ENCODE results near the gene ATP8A2.

ATP8A2 gene

DNA sequence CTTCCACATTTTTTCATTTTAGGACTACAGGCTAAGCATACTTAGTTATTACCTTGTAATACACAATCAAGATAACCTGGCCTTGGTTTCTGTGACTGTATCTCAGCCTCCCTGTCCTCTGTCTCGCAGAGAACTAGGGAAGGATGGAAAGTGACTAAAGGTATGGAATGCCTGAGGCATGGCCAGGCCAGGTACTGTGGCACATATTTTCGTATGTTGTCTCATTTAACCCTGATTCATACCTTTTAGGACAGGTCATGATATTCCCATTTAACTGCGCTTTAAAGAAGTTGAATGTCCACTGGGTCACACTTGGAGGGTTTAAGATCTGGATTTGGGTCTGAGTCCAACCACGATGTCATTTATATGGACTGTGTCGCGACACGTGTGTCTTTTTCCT, 357.4 kb downstream of the ATP8A2 start:
- Histone ChIP-seq H3K27ac (ENCODE audit: insufficient read depth, low read depth, low read length, poor library complexity, severe bottlenecking) (no peak overlapping the region), H3K4me1 (ENCODE audit: control insufficient read depth, insufficient read depth, low read length) (no peaks in the 10 kb centered on the region), H3K4me3 (ENCODE audit: insufficient read depth, low read depth, low read length) (no peak overlapping the region), H3K27me3 (ENCODE audit: control insufficient read depth, insufficient read depth, low read length, poor library complexity, severe bottlenecking) (no peaks in the 10 kb centered on the region), H3K36me3 (ENCODE audit: control insufficient read depth, insufficient read depth, low read length) (no peaks in the 10 kb centered on the region), H3K9me3 (ENCODE audit: control insufficient read depth, low read length) (no peaks in the 10 kb centered on the region)
- whole genome bisulfite sequencing, 2 experiments = 87 to 88% methylated on average over 7 of the region's 7 CpGs

DNA sequence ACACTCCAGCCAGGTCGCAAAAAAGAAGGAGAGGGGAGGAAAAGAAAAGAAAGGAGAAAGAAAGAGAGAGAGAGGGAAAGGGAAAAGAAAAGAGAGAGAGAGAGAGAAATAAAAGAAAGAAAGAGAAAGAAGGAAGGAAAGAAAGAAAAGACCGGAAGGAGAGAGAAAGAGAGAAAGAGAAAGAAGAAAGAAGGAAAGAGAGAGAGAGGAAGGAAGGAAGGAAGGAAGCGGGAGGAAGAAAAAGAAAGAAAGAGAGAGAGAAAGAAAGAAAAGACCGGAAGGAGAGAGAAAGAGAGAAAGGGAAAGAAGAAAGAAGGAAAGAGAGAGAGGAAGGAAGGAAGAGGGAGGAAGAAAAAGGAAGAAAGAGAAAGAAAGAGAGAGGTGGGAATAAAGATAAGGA, 359.3 kb downstream of the ATP8A2 start:
- no peaks in the 10 kb centered on the region for H3K9me3 ChIP-seq (ENCODE audit: control insufficient read depth, low read length)
- no peak overlapping the region for H3K4me3 ChIP-seq (ENCODE audit: insufficient read depth, low read depth, low read length)
- no peaks in the 10 kb centered on the region for H3K4me1 ChIP-seq (ENCODE audit: control insufficient read depth, insufficient read depth, low read length)
- no peaks in the 10 kb centered on the region for H3K36me3 ChIP-seq (ENCODE audit: control insufficient read depth, insufficient read depth, low read length)
- H3K27ac ChIP-seq (ENCODE audit: insufficient read depth, low read depth, low read length, poor library complexity, severe bottlenecking) = no peak overlapping the region
- WGBS, 2 experiments = 83 to 94% methylated on average over 4 of the region's 4 CpGs
- no peaks in the 10 kb centered on the region for H3K27me3 ChIP-seq (ENCODE audit: control insufficient read depth, insufficient read depth, low read length, poor library complexity, severe bottlenecking)

DNA sequence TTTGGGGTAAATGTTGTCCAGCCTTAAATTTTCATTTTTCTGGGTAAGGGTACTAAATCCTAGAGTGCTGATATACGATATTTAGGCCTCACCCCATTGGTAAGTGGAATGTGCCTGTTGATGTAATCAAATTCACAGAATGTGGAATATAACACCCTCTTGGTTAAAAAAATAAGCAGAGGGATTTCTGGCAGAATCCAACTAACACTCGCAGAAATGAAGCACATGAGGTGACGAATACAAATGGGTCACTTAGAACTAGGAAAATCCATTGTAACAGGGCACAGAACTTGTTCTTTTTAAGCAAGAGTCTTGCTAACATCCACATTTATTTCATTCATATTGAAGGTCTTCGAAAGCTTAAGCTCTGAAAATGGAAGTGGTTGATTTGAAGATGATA, 359.8 kb downstream of the ATP8A2 start:
- WGBS, 2 experiments = 95 to 100% methylated on average over 4 of the region's 4 CpGs

DNA sequence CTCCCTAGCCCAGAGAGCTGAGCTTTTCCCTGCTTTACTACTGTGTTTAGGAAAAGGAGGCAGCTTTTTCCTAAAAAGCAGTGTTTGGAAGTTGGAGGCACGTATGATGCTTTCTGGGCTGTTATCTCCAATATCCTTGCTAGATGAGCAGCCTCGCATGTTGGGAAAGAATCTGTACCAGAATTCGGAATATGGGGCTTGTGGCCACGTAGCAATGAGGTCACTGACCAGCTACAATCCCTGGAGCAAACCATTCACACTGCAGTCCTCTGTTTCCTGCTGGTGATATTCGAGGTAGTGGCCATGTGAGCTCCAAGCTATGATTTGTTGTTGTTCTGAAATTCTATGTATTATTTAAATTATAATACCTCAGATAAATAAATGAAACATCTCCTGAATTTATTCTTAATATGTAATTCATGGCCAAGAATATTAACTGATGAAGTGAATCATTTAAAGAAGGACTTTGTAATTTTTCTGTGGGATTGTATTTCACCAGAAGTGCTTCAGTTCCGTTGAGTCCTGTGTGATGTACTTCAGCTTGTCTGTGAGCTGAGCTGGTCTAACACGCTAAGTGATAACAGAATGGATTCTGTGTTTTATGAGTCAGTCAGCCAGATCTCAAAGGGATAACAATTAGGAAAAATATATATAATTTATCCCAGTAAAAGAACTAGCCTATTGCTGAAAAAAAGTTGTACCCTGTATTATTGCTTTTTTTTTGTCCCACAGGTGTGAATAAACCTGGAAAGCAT, 360.5 kb downstream of the ATP8A2 start:
- 94% methylated on average over 6 of the region's 7 CpGs for WGBS, 2 experiments
- Histone ChIP-seq H3K4me1 (ENCODE audit: control insufficient read depth, insufficient read depth, low read length) (no peaks in the 10 kb centered on the region), H3K36me3 (ENCODE audit: control insufficient read depth, insufficient read depth, low read length) (no peaks in the 10 kb centered on the region), H3K4me3 (ENCODE audit: insufficient read depth, low read depth, low read length) (no peak overlapping the region), H3K27me3 (ENCODE audit: control insufficient read depth, insufficient read depth, low read length, poor library complexity, severe bottlenecking) (no peaks in the 10 kb centered on the region), H3K9me3 (ENCODE audit: control insufficient read depth, low read length) (no peaks in the 10 kb centered on the region), H3K27ac (ENCODE audit: insufficient read depth, low read depth, low read length, poor library complexity, severe bottlenecking) (no peak overlapping the region)

More for the DNA sequence above, 359.8 kb downstream of the ATP8A2 start:
- Histone ChIP-seq H3K9me3 (ENCODE audit: control insufficient read depth, low read length) (no peaks in the 10 kb centered on the region), H3K27ac (ENCODE audit: insufficient read depth, low read depth, low read length, poor library complexity, severe bottlenecking) (no peak overlapping the region), H3K4me1 (ENCODE audit: control insufficient read depth, insufficient read depth, low read length) (no peaks in the 10 kb centered on the region), H3K27me3 (ENCODE audit: control insufficient read depth, insufficient read depth, low read length, poor library complexity, severe bottlenecking) (no peaks in the 10 kb centered on the region), H3K4me3 (ENCODE audit: insufficient read depth, low read depth, low read length) (no peak overlapping the region), H3K36me3 (ENCODE audit: control insufficient read depth, insufficient read depth, low read length) (no peaks in the 10 kb centered on the region)

DNA sequence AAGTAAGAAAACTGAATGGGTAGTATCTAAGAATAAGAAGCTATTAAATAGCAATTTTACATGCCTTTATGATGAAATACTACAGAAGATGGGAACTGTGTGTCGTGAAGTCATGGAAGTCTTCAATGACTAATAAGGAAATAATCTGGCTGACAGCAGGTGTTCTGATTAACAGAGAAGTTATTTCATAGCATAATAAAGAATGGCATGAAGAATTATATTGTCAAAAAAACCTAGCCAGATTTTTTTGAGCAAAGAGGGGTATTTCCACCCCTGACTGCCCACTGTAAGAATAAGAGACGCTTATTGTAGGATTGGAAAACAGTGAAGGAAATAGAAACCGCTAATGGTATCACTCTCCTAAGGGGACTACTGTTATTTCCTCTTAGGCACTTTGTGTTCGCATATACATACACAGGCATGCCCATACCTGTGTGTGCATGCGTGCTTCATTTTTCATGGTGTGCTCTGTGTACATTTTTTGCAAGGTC, 361.3 kb downstream of the ATP8A2 start:
- no peaks in the 10 kb centered on the region for H3K9me3 ChIP-seq (ENCODE audit: control insufficient read depth, low read length)
- no peak overlapping the region for H3K27ac ChIP-seq (ENCODE audit: insufficient read depth, low read depth, low read length, poor library complexity, severe bottlenecking)
- H3K27me3 ChIP-seq (ENCODE audit: control insufficient read depth, insufficient read depth, low read length, poor library complexity, severe bottlenecking) = no peaks in the 10 kb centered on the region
- no peaks in the 10 kb centered on the region for H3K36me3 ChIP-seq (ENCODE audit: control insufficient read depth, insufficient read depth, low read length)
- WGBS, 2 experiments = 90 to 93% methylated on average over 5 of the region's 5 CpGs
- no peaks in the 10 kb centered on the region for H3K4me1 ChIP-seq (ENCODE audit: control insufficient read depth, insufficient read depth, low read length)
- H3K4me3 ChIP-seq (ENCODE audit: insufficient read depth, low read depth, low read length) = no peak overlapping the region

DNA sequence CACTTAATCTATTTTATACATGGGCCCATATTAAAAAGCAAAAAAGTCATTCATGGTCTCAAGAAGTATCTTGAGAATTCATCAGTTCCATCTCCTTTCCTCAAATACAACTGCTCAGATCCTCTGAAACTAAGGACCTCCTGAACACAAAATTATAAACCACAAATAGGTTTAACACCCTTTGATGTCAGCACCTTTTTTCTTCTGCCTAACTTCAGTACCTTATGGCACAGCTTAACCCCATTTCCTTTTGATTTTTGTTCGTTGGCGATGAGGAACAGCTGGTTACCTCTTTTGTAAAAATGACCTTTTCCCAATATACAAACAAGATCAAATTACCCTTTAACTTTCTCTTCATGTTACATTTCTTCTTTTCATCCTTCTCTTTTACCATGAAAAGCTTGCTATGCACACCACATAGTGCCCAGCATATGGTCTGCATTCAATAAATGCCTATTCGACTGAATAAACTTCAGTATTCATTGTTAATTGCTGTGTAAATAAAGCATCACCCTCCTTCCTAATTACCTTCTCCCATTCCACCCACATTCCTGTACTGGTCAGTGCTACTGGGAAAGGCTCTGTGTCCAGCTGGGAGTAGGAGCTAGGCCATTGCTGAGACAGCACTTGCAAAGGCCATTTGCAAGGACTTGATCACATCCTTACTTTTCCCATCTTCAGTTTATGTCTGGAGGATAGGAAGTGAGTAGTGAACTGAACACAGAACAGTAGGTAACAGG, 362.1 kb downstream of the ATP8A2 start:
- H3K27ac ChIP-seq (ENCODE audit: insufficient read depth, low read depth, low read length, poor library complexity, severe bottlenecking) = no peak overlapping the region
- H3K36me3 ChIP-seq (ENCODE audit: control insufficient read depth, insufficient read depth, low read length) = no peaks in the 10 kb centered on the region
- no peak overlapping the region for H3K4me3 ChIP-seq (ENCODE audit: insufficient read depth, low read depth, low read length)
- WGBS, 2 experiments = 85 to 94% methylated on average over 2 to 3 of the region's 3 CpGs
- no peaks in the 10 kb centered on the region for H3K9me3 ChIP-seq (ENCODE audit: control insufficient read depth, low read length)
- H3K27me3 ChIP-seq (ENCODE audit: control insufficient read depth, insufficient read depth, low read length, poor library complexity, severe bottlenecking) = no peaks in the 10 kb centered on the region
- H3K4me1 ChIP-seq (ENCODE audit: control insufficient read depth, insufficient read depth, low read length) = no peaks in the 10 kb centered on the region

DNA sequence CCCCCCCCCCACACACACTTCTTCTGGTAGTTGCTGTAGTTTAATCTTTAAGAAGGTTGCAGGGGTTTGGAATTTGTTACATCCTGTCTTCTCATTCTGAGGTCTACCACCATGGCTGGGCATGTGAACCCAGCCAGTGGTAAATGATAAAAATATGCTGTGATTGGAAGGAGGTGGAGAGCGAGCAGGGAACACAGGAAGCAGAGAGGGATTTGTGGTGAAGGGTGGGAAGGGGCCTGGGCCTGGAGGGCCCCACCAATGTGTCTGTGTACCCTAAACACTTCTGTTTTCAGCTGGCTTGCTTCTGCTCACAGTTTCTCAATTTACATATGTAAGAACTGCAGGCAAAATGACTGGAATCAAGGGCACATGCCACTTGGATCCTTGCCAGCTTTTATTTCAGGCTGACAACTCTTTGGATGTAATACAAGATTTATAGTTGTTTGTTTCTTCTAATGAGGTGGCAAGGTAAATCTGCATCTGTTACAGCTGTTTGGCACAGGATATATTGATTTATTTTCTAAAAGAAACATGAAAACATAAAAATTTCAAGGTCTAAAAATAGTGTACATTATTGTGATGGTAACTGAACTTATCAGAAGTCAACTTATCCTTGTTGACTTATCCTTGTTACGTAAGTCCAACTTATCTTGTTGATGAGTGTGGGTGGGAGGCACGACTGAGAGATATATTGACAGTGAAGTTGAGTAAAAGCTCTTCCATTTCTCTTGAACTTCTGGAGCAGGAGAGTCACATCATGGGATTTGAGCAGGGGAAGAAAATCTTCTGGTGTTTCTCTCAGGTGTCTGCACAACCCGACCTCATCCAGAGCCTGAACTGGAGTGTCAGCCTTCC, 366.8 kb downstream of the ATP8A2 start:
- 90 to 94% methylated on average over 4 of the region's 4 CpGs for WGBS, 2 experiments
- Histone ChIP-seq H3K27ac (ENCODE audit: insufficient read depth, low read depth, low read length, poor library complexity, severe bottlenecking) (no peak overlapping the region), H3K27me3 (ENCODE audit: control insufficient read depth, insufficient read depth, low read length, poor library complexity, severe bottlenecking) (no peaks in the 10 kb centered on the region), H3K4me1 (ENCODE audit: control insufficient read depth, insufficient read depth, low read length) (no peaks in the 10 kb centered on the region), H3K36me3 (ENCODE audit: control insufficient read depth, insufficient read depth, low read length) (no peaks in the 10 kb centered on the region), H3K9me3 (ENCODE audit: control insufficient read depth, low read length) (no peaks in the 10 kb centered on the region), H3K4me3 (ENCODE audit: insufficient read depth, low read depth, low read length) (no peak overlapping the region)

DNA sequence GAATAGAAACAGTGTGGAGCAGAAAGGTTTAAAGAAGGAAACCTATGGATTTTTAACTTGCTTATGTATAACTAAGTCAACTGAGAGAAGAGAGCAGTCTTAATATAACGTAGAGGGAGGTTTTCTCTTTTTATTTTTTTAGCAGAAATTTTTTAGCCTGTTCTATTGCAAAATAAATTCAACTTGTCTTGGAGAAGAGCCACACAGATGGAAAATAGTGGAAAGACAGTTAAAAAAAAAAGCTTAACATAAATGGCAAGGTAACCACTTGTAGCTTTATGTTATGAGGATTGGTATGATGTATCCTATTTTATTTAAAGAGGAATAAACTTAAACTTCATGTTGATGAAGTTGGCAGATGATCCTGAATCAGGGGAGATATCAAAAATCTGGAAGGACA, 367.6 kb downstream of the ATP8A2 start:
- Histone ChIP-seq H3K27ac (ENCODE audit: insufficient read depth, low read depth, low read length, poor library complexity, severe bottlenecking) (no peak overlapping the region), H3K27me3 (ENCODE audit: control insufficient read depth, insufficient read depth, low read length, poor library complexity, severe bottlenecking) (no peaks in the 10 kb centered on the region), H3K4me3 (ENCODE audit: insufficient read depth, low read depth, low read length) (no peak overlapping the region), H3K9me3 (ENCODE audit: control insufficient read depth, low read length) (no peaks in the 10 kb centered on the region), H3K36me3 (ENCODE audit: control insufficient read depth, insufficient read depth, low read length) (no peaks in the 10 kb centered on the region), H3K4me1 (ENCODE audit: control insufficient read depth, insufficient read depth, low read length) (no peaks in the 10 kb centered on the region)
- WGBS, 2 experiments = 100% methylated on average over 1 of the region's 1 CpG; no CpG with 5 or more reads in 1 of the 2 experiments

DNA sequence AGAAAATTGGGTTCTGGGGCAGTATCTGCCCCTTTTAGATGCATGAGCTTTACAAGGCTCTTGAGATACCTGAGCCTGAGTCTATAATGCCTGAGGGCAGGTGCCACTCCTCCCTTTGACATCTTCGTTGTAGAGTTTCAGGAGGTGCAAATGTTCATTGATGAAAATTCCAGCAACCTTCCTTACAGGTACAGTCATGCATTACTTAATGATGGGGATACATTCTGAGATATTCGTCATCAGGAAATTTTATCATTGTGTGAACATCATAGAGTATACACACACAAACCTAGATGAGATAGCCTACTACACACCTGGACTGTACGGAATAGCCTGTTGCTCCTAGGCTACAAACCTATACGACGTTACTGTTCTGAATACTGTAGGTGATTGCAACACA, 370.0 kb downstream of the ATP8A2 start:
- Histone ChIP-seq H3K36me3 (ENCODE audit: control insufficient read depth, insufficient read depth, low read length) (no peaks in the 10 kb centered on the region), H3K4me1 (ENCODE audit: control insufficient read depth, insufficient read depth, low read length) (no peaks in the 10 kb centered on the region), H3K9me3 (ENCODE audit: control insufficient read depth, low read length) (no peaks in the 10 kb centered on the region), H3K27me3 (ENCODE audit: control insufficient read depth, insufficient read depth, low read length, poor library complexity, severe bottlenecking) (no peaks in the 10 kb centered on the region), H3K4me3 (ENCODE audit: insufficient read depth, low read depth, low read length) (no peak overlapping the region), H3K27ac (ENCODE audit: insufficient read depth, low read depth, low read length, poor library complexity, severe bottlenecking) (no peak overlapping the region)
- 94 to 97% methylated on average over 5 of the region's 5 CpGs for WGBS, 2 experiments

DNA sequence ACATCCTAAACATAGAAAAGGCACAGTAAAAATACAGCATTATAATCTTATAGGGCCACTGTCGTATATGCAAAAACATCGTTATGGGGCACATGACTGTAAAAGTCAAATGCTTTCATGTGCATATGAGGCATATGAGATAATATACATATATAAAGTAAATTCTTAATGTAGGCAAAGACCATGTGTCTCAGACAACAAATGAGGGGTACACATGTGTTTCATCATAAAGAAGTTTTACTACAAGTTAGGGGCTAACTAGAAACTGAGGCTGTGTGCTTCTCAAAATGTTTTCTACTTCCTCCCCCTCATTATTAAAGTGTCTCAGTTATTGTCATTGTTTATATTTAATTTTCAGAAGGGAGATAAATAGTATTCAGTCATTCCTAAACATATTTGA, 370.4 kb downstream of the ATP8A2 start:
- Histone ChIP-seq H3K9me3 (ENCODE audit: control insufficient read depth, low read length) (no peaks in the 10 kb centered on the region), H3K27me3 (ENCODE audit: control insufficient read depth, insufficient read depth, low read length, poor library complexity, severe bottlenecking) (no peaks in the 10 kb centered on the region), H3K4me1 (ENCODE audit: control insufficient read depth, insufficient read depth, low read length) (peaks cover 1% of the 10 kb centered on the region), H3K4me3 (ENCODE audit: insufficient read depth, low read depth, low read length) (no peak overlapping the region), H3K27ac (ENCODE audit: insufficient read depth, low read depth, low read length, poor library complexity, severe bottlenecking) (no peak overlapping the region), H3K36me3 (ENCODE audit: control insufficient read depth, insufficient read depth, low read length) (no peaks in the 10 kb centered on the region)
- WGBS, 2 experiments = 92% methylated on average over 2 of the region's 2 CpGs; no CpG with 5 or more reads in 1 of the 2 experiments

All from ectodermal cell (in vitro differentiated cells).